Measurements from ENCODE around the gene CHMP4A.

CHMP4A gene

DNA sequence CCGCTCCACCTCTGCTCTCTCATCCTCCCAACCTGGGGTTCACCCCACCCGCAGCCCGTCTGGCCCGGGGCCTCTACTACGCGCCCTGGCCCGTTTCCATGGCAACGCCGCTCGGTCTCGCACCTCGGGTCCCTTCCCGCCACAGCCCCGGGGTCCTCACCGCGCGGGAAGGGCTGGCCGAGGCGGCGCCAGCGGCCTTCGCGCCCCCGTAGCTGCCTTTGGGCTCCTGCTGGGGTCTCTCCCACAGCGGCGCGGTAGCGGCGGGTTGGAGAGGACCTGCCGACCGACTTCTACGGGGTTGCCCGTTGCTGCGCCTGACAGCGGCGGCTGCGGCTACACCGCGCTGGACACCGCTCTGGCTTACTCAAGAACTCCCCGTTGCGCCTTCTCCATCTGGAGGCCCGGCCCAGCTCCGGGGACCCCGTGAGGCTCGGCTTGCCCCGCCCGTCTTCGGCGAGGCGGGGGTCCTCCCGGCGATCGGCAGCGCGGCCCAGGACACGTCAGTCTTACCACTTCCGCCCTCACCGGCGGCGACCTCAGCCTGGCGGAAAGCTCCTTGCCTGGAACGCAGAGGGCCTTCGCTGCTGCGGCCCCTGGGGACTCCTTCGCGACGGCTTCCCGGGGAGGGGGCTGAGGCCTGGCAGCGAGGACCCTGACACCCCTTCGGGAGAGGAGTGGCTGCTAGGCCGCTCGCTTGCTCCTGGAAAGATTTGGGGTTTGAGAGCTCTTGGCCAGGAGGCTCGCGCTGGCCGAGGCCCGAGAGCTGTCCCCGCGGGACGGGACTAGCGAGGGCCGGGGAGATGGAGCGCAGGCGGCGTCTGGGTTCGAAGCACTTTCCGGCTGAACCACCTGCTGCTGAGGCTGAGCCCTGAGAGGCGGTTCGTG is 17.9 kb downstream of the CHMP4A start, which contains the start of gene TM9SF1:
Gene TM9SF1, minus strand, starts transcription at position 256 of the 885 bp plus-strand sequence. CDS start 422 bp downstream, outside the sequence.
- DNase-seq (ENCODE audit: low read depth): peak; percentile 82

DNA sequence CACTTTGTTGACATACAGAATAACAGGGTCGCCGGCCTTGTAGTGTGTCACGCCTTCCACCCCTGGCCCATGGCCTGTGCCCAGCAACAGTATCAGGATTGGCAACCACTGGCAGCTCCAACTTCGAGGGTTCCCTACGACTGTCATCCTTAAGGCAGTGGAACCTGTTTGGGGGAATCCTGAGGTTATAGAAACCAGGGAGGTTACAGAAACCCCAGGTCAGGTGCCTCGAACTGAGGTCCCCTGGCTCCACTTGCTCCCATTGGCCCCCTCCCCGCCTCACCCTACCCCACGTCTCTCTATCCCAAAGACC is 18.5 kb downstream of the CHMP4A start:
- no peak for DNase-seq (ENCODE audit: low read depth)

DNA sequence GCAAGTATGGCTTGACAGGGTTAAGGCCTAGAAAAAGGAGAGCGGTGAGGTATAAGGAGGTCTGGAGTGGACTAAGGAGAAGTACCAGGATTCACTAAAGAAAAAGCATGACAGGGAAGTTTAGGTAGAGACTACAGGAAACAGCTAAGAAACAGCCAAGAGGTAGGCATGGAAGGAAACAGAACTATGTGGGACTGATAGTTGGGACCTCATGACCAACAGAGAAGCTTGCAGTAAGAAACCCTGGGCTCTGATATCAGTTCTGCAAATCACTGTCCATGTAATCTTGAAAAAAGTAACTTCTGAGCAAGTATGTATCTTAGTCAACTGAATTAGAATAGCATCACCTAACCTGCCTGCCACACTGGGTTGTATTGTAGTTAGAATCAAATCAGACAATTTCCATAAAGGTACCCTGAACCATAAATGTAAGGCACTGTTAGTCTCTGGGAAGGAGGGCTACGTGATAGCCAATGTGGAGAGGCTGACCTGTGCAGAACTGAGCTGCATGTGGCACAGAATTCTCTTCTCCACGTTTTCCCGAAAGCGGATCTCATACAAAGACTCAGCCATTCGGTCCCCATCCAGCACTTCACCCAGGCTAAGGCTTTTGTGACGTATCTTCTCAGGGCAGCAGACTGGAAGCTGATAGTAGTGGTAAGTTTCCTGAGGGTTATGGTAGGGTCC is 19.0 kb downstream of the CHMP4A start:
- DNase-seq (ENCODE audit: low read depth): no peak

DNA sequence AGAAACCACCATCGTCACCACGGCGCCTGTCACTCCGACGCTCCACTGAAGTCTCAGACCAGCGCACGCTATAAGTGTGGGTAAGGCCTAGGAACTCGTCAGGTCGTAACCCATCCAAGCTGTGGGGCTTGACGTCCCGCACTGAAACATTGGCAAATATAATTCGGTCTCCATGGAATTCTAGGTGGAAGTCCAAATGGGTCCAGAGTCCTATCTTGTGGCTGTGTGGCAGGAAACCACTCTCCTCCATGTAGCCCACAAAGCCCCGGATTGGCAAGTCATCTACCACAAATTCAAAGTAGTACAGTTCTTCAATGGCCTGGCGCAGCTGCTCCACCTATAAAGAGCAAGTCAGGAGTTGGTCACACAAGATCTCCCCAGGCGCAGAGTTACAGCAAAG is 20.4 kb downstream of the CHMP4A start:
- DNase-seq (ENCODE audit: low read depth): no peak

- DNase-seq (ENCODE audit: low read depth): no peak
Observed at GRCh38 chr14:24190416-24190815, 22.9 kb downstream of the CHMP4A start.

GRCh38 chr14:24189460-24189859 is 23.8 kb downstream of the CHMP4A start:
- no peak for DNase-seq (ENCODE audit: low read depth)

DNA sequence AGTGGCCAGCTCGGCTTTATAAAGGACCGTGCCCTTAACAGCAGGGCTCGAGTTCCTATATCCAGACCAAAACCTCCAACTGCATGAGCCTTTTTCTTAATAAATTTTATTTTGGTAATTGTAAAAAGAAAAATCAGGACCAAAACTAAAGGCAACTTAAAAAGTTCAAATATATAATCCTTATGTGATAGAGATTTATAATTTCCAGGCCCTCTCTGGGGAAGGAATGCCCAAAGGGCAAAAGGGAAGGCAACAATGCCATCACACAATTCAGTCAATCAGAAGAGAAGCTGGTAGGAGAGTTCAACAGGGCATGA is 24.3 kb downstream of the CHMP4A start:
- DNase-seq (ENCODE audit: low read depth): no peak

- peak; percentile 94 for DNase-seq (ENCODE audit: low read depth)
Observed at GRCh38 chr14:24188251-24189058, 24.8 kb downstream of the CHMP4A start, which contains the start of gene IPO4. Gene IPO4 (minus strand): TSS chr14:24188816. CDS start chr14:24188787, 29 bp downstream.

DNA sequence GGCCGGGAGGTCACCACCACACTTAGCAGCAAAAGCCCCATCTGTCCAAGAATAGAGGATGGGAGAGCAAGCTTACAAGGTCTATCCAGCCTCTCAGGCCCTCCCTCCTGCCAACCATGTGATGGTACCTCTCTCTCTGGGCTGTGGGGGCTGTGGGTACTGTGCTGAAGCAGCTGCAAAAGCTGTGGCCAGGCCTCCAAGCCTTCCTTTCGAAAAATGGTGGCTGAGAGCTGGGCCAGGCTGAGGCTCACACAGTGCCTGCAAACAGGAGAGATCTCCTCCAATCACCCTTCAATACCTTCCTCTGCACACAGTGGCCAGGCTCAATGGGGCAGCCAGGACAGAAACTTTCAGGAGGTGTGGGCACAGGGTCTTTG is 25.8 kb downstream of the CHMP4A start:
- no peak for DNase-seq (ENCODE audit: low read depth)

DNA sequence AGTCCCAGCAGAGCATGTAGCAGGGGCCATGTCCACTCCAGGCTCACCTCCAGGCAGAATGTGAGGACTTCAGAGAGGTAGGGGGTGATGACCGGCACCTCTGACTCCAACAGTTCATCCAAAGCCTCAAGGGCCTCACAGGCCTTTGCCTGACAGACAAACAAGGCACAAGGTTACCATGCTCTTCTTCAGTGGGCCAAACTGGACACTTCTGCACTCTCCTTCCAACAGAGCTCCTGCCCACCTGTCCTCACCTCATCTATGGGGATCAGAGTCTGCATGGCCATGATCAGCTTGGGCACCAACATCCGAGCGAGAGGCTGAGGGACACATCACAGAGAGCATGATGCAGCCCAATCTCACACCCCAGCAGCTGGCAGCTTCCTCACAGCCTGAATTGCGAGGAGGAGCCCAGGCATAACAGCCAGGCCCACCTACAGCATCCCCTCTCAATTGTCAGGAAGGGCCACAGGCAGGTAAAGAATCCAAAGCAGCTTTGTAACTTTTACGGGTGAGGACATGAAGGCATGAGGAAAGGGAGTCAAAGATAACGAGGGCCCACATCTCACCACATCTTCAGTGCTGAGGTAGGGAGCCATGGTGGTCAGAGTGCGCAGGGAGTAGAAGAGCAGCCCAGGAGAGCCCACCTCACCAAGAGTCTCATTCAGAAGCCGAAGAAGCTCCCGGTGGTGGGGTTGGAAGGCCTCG is 26.3 kb downstream of the CHMP4A start:
- no peak for DNase-seq (ENCODE audit: low read depth)

DNA sequence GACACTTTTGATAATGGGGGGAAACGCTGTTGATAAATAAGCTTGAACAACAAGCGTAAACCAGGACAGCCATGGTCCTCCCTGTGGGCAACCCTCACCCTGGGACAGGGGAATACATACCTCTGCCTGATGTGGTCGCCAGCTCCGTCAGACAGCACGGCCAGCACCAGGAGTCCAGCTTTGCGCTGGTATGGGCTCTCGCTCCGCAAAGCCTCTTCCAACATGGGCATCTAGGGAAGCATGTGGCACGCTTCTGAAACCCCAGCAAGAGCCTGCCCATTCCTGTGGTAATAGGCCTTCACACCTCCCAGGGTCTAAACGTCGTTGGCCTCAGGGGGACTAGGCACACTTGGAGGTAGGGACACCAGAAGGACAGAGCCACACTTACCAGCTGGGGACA is 27.5 kb downstream of the CHMP4A start:
- DNase-seq (ENCODE audit: low read depth): no peak

- no peak for DNase-seq (ENCODE audit: low read depth)
Observed at GRCh38 chr14:24185026-24185425, 28.3 kb downstream of the CHMP4A start.

DNA sequence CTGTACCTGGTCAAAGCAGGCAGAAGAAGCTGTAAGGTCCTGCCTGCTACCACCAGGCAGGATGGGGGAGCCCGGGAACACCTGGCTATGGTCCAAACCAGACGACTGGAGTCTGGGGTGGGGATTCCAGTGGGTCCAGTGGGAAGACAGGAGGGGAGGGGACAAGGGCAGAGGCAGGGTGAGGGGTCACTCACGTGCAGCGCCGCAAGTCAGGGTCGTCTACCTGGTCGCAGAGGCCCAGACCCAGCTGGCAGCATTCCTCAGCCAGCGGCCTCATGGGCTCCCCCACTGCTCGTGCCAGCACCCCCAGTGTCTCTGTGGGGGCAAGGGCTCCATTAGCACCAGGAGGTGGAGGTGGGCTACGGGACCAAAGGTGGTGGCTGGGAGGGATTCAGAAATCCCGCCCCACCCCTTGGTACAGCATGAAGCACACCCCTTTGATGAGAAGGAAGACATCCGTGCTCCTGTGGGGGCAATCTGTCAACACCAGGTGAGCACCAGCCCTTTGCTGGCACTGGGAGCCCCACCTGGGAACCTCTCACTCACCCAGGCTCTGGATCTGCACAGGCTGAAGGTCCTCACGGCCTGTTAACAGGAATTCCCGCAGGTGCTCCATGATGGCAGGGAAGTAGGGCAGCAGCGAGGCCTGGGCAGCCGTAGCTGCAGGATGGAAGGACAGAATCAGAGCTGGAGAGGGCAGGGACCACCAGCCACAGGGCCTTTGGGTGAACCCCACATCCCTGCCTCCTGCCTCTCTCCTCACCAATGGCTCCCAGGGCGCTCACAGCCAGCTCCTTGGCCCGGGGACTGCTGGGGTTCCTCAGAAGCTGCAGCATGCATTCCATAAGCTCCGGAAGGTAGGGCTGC is 29.0 kb downstream of the CHMP4A start:
- no peak for DNase-seq (ENCODE audit: low read depth)

DNA sequence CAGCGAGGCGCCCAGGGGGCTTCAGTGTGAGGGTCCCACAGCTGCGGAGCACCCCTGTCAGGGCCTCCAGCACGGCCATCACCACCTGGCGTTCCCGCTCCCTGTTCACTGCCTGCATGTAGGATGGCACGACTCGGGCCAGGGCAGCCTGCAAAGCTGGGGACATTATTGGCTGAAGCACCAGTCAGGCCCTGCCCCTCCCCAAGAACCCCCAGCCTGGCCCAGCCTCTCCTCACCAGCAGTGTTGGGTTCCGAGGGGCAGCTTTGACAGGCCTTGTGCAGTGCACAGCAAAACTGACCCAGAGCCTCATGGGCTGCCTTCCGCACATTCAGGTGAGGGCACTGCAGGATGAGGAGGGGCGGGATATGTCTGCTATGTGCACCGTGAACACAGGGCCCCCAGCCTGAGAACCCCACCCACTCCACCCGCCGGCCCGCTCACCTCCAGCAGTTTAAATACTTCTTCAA is 30.2 kb downstream of the CHMP4A start:
- DNase-seq (ENCODE audit: low read depth): no peak

GRCh38 chr14:24182110-24182882 is 31.0 kb downstream of the CHMP4A start:
- no peak for DNase-seq (ENCODE audit: low read depth)

DNA sequence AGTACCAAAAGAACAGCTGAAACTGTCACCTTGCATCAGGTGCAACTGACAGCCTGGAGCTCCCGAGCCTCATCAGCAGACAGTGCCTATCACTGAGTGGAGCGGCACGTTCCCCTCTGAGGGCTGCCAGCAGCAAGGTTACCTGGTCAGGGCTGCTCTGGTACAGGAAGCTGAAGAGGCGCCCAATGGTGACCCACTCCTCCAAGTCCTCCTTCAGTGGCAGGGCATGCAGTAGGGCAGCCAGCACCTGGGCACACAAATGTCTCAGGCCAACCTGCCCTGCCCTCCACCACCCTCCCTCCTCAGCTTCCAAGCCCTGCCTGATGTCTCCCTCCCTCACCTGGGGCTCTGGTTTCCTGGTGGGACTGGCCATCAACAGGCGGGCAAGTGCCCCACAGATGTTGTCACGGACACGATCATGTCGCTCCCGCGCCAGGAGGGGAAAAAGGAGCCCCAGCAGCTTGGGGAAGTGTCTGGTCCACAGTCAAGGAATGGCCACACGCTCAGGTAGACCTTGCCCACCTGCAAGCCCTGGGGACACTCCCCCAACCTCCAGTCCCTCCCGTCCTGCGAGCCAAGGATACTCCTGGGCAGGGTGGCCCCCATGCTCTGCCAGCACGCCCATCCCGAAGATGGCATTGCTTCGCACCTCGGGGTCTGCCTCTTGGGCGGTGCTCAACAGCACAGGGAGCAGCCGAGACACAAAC is 31.8 kb downstream of the CHMP4A start:
- no peak for DNase-seq (ENCODE audit: low read depth)

GRCh38 chr14:24179961-24180796 is 33.1 kb downstream of the CHMP4A start:
- DNase-seq (ENCODE audit: low read depth): no peak

DNA sequence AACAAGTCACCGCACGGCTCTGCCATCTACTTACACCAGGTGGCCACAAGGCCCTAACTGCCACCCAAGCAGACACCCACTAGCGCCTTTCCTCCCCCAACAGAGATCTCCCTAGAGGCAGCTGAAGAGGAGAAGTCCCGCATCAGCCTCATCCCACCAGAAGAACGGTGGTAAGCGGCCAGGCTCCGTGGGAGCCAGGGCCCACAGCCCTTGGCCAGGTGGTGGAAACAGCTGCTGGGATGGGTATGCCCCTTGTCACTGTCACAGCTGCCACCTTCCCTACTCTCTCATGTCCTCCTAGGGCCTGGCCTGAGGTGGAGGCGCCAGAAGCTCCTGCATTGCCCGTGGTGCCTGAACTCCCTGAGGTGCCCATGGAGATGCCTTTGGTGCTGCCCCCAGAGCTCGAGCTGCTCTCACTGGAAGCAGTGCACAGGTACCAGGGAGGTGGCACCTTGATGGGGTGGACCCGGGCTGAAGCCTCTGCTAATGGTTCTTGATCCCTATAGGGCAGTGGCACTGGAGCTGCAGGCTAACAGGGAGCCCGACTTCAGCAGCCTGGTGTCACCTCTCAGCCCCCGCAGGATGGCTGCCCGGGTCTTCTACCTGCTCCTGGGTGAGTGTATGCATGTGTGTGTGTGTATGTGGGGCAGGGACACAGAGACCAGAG is 33.9 kb downstream of the CHMP4A start:
- DNase-seq (ENCODE audit: low read depth): no peak

Data from activated T-cell treated with anti-CD3 and anti-CD28 coated beads for 24 hours (primary cell).